ENCODE measurements around the gene RDH12. TPM values are rescaled to one million over a fixed set of nuclear protein-coding genes. Genes with fewer than 3 reads are reported as not detected.

The RDH12 gene
- total RNA-seq, 1 donor from 2014 or later: not detected

DNA sequence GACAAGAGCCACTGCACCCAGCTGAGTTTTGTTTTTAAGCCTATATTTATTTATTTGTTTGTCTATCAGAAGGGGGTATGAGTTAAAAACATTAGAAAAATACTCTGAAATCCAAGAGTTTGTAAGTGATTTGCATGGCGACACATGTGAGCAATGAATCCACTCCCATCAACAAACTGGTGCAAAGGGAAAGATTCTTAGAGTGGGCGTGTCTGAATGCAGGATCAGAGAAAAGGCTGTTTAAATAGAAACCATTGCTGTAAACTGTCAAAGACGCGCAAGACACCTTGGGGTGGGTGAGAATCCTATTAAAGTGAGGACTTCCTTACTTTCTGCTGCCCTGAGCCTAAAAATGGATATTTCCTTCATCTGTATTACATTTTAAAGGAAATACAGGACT is 62.8 kb downstream of the RDH12 start:
- no peaks in the 10 kb centered on the region for H3K4me1 Mint-ChIP-seq (ENCODE audit: low read depth)
- no peak overlapping the region for H3K27ac Mint-ChIP-seq
- DNase-seq (ENCODE audit: low spot score): no peak
- no peaks in the 10 kb centered on the region for H3K9me3 Mint-ChIP-seq
- no peak overlapping the region for H3K4me3 Mint-ChIP-seq
- no peaks in the 10 kb centered on the region for H3K27me3 Mint-ChIP-seq (ENCODE audit: insufficient read depth)
- peaks cover 31% of the 10 kb centered on the region for H3K36me3 Mint-ChIP-seq (ENCODE audit: low read depth)
- intact Hi-C loops (cut with micrococcal nuclease): no loop called here

DNA sequence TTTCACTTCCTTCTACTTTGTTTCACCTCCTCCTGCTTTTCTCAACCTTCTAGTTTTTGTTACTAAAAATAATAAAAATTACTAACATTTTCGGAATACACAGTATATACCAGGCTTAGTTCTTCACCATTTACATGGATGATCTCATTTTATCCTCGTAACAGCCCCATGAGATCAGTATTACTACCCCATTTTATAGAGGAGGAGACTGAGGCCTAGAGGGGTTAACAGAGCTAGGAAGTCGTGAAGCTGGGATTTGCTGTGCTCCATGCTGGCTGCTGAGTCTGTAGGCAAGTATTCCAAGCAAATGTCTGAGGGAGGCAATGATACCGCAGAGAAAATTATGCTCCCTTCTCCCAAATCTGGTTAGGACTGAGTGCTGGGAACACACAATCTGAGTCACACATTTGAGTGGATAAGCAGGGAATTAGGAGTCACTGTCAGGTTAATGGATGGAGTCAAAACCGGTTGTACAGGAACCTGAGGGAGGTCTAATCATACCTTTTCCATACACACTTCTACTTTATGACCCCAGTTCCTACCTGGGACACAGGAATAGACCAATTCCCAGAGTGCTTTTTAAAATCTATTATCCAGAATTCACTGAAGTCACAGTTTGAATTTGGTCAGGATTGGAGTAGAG is 63.6 kb downstream of the RDH12 start:
- intact Hi-C loops (cut with micrococcal nuclease): no loop called here
- no peak for DNase-seq (ENCODE audit: low spot score)
- Mint-ChIP-seq H3K27me3 (ENCODE audit: insufficient read depth) (no peaks in the 10 kb centered on the region), H3K27ac (no peak overlapping the region), H3K9me3 (no peaks in the 10 kb centered on the region), H3K4me3 (no peak overlapping the region), H3K36me3 (ENCODE audit: low read depth) (peaks cover 34% of the 10 kb centered on the region), H3K4me1 (ENCODE audit: low read depth) (no peaks in the 10 kb centered on the region)

DNA sequence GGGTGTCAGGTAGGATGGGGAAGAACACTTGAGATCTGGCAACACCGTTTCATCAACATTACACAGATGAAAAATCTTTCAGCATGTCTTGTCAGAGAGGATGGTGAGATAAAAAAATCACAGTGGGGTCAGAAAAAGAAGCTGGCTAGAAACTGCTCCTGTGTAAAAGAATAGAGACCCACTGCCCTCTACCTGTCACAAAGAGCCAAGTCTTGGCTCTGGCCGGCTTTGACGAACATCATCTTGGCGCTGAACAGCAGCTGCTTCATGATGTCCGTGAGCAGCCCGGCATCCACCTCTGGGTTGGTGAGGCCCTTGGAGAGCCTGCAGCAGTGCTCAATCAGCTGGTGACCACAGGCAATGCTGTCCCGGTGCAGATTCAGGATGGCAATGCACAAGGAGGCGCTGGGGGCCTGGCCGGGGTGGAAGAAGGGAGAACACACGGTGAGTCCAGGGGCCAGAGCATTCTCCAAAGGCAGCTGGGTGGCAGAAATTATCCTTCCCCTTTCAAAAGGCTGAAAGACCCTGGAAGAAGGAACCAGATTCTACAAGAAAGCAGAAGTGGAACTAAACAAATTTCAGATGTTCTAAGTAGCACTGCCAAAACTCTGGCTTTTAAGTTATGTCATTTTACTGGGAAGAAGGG is 64.5 kb downstream of the RDH12 start:
- no peak for DNase-seq (ENCODE audit: low spot score)
- no peak overlapping the region for H3K4me3 Mint-ChIP-seq
- intact Hi-C loops (cut with micrococcal nuclease): no loop called here
- H3K36me3 Mint-ChIP-seq (ENCODE audit: low read depth): peaks cover 32% of the 10 kb centered on the region
- no peaks in the 10 kb centered on the region for H3K9me3 Mint-ChIP-seq
- no peak overlapping the region for H3K27ac Mint-ChIP-seq
- no peaks in the 10 kb centered on the region for H3K4me1 Mint-ChIP-seq (ENCODE audit: low read depth)
- H3K27me3 Mint-ChIP-seq (ENCODE audit: insufficient read depth): no peaks in the 10 kb centered on the region

DNA sequence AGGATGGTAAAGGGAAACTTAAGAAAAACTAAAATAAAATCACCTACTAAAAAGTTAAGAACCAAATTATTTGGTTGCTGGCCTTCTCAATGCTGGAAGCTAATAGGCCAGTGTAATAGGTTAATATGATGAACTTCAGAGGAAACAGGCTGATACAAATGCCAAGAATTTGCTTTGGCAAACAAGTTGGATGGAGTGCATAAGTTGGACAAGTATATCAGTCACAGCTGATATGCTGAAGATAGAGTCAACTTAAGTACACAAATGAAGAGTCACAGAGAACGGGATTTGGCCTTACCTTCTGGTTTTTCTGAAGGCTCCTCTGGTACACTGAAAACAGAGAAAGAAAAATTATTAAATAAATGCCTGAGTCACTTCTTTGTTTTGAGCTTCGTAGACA is 66.5 kb downstream of the RDH12 start:
- H3K27ac Mint-ChIP-seq: no peak overlapping the region
- no peak overlapping the region for H3K4me3 Mint-ChIP-seq
- H3K4me1 Mint-ChIP-seq (ENCODE audit: low read depth): no peaks in the 10 kb centered on the region
- no peaks in the 10 kb centered on the region for H3K27me3 Mint-ChIP-seq (ENCODE audit: insufficient read depth)
- intact Hi-C loops (cut with micrococcal nuclease): no loop called here
- DNase-seq (ENCODE audit: low spot score): no peak
- H3K9me3 Mint-ChIP-seq: no peaks in the 10 kb centered on the region
- H3K36me3 Mint-ChIP-seq (ENCODE audit: low read depth): peaks cover 41% of the 10 kb centered on the region

DNA sequence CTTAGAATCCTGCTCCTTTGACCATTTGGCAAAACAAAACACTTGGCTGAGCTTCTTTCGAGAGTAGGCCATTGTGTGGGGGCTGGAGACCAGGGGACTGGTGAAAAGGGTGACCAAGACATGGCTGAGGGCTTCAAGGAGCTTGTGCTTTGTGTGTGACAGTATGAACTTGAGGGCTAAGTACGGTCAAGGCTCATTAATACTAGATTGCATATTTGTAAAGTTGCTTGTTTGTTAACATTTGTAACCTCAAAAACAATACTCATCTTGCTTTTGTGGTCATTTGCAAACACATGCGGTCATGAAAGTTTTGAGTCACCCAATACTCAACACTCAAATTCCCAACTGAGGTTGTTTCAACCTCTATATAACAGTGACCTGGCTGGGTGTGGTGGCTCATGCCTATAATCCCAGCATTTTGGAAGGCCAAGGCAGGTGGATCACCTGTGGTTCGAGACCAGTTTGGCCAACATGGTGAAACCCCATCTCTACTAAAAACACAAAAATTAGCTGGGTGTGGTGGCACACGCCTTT is 72.2 kb downstream of the RDH12 start:
- H3K9me3 Mint-ChIP-seq: no peaks in the 10 kb centered on the region
- no peak overlapping the region for H3K27ac Mint-ChIP-seq
- intact Hi-C loops (cut with micrococcal nuclease): no loop called here
- H3K4me1 Mint-ChIP-seq (ENCODE audit: low read depth): no peaks in the 10 kb centered on the region
- no peaks in the 10 kb centered on the region for H3K27me3 Mint-ChIP-seq (ENCODE audit: insufficient read depth)
- no peak for DNase-seq (ENCODE audit: low spot score)
- H3K4me3 Mint-ChIP-seq: no peak overlapping the region
- peaks cover 38% of the 10 kb centered on the region for H3K36me3 Mint-ChIP-seq (ENCODE audit: low read depth)

DNA sequence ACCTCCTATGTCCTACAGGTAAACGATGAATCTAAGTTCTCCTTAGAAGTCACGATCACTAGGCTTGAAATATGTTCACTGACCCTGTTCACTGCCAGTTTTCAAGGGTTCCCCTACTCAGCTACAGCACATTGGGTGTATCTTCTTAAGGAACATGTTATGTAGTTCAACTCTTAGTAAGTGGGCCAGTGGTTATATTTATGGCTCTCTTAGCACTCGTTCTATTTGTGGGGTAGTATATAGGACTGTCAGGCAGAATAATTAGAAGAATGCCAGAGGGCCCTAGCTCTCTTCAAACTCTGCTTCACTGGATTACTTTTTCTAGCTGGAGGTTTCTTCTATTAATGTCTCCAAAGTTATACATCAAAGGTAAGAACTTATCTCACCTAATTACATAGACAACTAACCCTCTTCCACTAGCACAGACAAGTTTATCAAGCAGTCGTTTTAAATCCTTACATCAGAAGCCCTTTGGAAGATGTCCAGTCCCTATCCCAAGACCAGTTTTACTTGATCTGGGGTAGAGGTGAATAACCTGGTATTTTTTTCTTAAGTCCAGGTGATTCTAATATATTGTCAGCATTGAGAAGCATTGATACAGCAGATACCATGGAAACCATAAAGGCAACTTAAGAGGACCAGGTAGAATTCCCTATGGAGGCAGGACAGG is 75.1 kb downstream of the RDH12 start:
- H3K4me3 Mint-ChIP-seq: no peak overlapping the region
- no peaks in the 10 kb centered on the region for H3K27me3 Mint-ChIP-seq (ENCODE audit: insufficient read depth)
- DNase-seq (ENCODE audit: low spot score): no peak
- H3K36me3 Mint-ChIP-seq (ENCODE audit: low read depth): peaks cover 25% of the 10 kb centered on the region
- H3K4me1 Mint-ChIP-seq (ENCODE audit: low read depth): no peaks in the 10 kb centered on the region
- intact Hi-C loops (cut with micrococcal nuclease): no loop called here
- H3K9me3 Mint-ChIP-seq: no peaks in the 10 kb centered on the region
- no peak overlapping the region for H3K27ac Mint-ChIP-seq

DNA sequence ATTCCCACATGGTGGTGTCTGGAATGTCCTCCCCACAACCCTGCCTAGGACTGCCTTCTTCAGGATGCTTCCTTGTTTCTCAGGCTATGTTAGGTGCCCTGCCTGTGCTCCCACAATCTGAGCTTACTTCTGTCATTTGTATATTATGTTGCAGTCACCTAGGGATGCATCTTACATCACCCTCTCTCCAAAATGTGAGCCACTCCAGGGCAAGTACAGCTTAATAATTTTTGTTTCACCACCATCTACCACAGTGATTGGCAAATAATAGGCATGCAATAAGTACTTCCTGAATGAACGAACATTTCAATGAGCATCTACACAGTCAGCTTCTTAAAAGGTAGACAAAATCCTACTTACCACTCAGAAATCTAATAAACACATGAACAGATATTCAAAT is 77.1 kb downstream of the RDH12 start:
- intact Hi-C loops (cut with micrococcal nuclease): no loop called here
- Mint-ChIP-seq H3K4me1 (ENCODE audit: low read depth) (no peaks in the 10 kb centered on the region), H3K27ac (no peak overlapping the region), H3K36me3 (ENCODE audit: low read depth) (peaks cover 26% of the 10 kb centered on the region), H3K4me3 (no peak overlapping the region), H3K9me3 (no peaks in the 10 kb centered on the region), H3K27me3 (ENCODE audit: insufficient read depth) (no peaks in the 10 kb centered on the region)
- DNase-seq (ENCODE audit: low spot score): no peak

DNA sequence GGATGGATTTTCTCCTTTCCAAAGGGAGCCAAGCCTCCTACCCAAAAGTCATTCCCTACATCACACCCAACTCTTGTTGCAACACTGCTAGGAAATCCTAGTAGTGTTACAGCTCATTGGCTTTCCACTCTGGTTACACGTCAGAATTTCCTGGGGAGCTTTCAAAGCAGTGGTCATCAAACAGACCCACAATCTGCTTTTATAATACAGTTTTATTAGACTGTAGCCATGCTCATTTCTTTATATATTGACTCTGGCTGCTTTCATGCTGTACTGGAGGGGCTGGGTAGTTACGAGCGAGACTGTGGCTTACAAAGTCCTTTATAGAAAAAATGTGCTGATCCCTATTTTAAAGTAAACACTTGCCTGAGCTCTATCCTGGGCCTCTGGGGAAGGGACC is 80.4 kb downstream of the RDH12 start:
- H3K36me3 Mint-ChIP-seq (ENCODE audit: low read depth): peaks cover 42% of the 10 kb centered on the region
- H3K27me3 Mint-ChIP-seq (ENCODE audit: insufficient read depth): no peaks in the 10 kb centered on the region

More for the DNA sequence above, 80.4 kb downstream of the RDH12 start:
- no peaks in the 10 kb centered on the region for H3K9me3 Mint-ChIP-seq
- no peaks in the 10 kb centered on the region for H3K4me1 Mint-ChIP-seq (ENCODE audit: low read depth)
- no peak overlapping the region for H3K4me3 Mint-ChIP-seq
- H3K27ac Mint-ChIP-seq: no peak overlapping the region
- DNase-seq (ENCODE audit: low spot score): no peak
- intact Hi-C loops (cut with micrococcal nuclease): no loop called here

Other genes with a start within 250 kb of the RDH12 start
- gene TMEM229B, start 213.2 kb upstream of the RDH12 start, total RNA-seq: 1.7 and 1.8 TPM in 2 replicates
- gene PLEKHH1, start 168.6 kb upstream of the RDH12 start, total RNA-seq: 0.96 and 2.4 TPM in 2 replicates
- 22.7 and 26.0 TPM in 2 replicates for gene PIGH, start 101.6 kb upstream of the RDH12 start, total RNA-seq
- gene ARG2, start 82.0 kb upstream of the RDH12 start, total RNA-seq: 5.2 and 7.1 TPM in 2 replicates
- gene VTI1B, start 27.3 kb upstream of the RDH12 start, total RNA-seq: 77.7 and 77.8 TPM in 2 replicates
- 63.2 and 66.1 TPM in 2 replicates for gene RDH11, start 6.1 kb upstream of the RDH12 start, total RNA-seq
- 15.2 and 20.0 TPM in 2 replicates for gene ZFYVE26, start 114.7 kb downstream of the RDH12 start, total RNA-seq
- 25.9 and 26.1 TPM in 2 replicates for gene RAD51B, start 117.9 kb downstream of the RDH12 start, total RNA-seq

Measured in activated T-helper 1 cell treated with anti-CD3 and anti-CD28 coated beads, Interleukin-12 subunit alpha, Interleukin-12 subunit beta, Interleukin-2, Interleukin-4 antibody, amounts not matched to agents 30 ng/mL and 10 ng/mL and 1 ng/mL, durations not matched to agents 14 hours and 24 hours and 36 hours (primary cell).